ENCODE data around the gene C2CD2. TPM values are rescaled to one million over a fixed set of nuclear protein-coding genes. Genes with fewer than 3 reads are reported as not detected.
A peak's percentile ranks its signal among the peaks of the same experiment; 100 is the strongest.

Gene C2CD2
- total RNA-seq, 2 donors from 2014 or later: 26.3 to 28.7 TPM

DNA sequence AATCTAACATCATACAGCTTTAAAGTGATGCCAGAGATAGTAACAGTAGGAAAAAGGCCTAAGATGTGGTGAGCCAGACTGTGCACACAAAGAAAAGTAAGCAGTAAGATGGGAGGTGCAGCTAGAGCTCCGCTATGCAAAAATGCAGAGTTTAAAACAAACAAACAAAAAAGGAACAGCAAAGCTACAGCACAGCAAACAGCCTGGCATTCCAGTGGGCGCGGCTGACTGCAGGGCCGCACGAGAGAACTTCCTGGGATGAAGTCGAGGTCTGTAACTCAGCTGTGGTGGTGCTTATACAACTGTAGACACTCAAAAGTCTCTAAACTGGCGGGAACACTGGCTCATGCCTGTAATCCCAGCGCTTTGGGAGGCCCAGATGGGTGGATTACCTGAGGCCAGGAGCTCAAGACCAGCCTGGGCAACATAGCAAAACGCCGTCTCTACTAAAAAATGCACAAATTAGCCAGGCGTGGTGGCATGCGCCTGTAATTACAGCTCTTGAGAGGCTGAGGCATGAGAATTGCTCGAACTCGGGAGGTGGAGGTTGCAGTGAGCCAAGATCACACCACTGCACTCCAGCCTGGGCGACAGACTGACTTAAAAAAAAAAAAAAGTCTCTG is 104.7 kb downstream of the C2CD2 start:
- Mint-ChIP-seq H3K9me3 (no peaks in the 10 kb centered on the region), H3K27ac (peak overlapping the region; percentile 0), H3K4me3 (no peak overlapping the region), H3K27me3 (ENCODE audit: insufficient read depth) (no peaks in the 10 kb centered on the region), H3K36me3 (ENCODE audit: low read depth) (peaks cover 16% of the 10 kb centered on the region), H3K4me1 (no peaks in the 10 kb centered on the region)
- Histone ChIP-seq H3K4me1 (ENCODE audit: control insufficient read depth, insufficient read depth, low read length) (no peaks in the 10 kb centered on the region), H3K9me3 (ENCODE audit: control insufficient read depth, low read length) (no peaks in the 10 kb centered on the region), H3K27ac (ENCODE audit: low read depth, low read length) (no peak overlapping the region), H3K27me3 (ENCODE audit: control insufficient read depth, insufficient read depth, low read length, poor library complexity, severe bottlenecking) (no peaks in the 10 kb centered on the region), H3K9ac (ENCODE audit: extremely low read depth, low read length, poor library complexity, severe bottlenecking) (no peak overlapping the region), H3K4me3 (ENCODE audit: low read length) (no peak overlapping the region), H3K36me3 (ENCODE audit: control insufficient read depth, insufficient read depth, low read length) (peaks cover 23% of the 10 kb centered on the region)
- 87% methylated on average over 14 to 15 of the region's 15 CpGs for WGBS, 2 experiments (ENCODE audit: insufficient coverage in 1 of 2, insufficient read length in 1 of 2)
- TF ChIP-seq, protein P1, sequence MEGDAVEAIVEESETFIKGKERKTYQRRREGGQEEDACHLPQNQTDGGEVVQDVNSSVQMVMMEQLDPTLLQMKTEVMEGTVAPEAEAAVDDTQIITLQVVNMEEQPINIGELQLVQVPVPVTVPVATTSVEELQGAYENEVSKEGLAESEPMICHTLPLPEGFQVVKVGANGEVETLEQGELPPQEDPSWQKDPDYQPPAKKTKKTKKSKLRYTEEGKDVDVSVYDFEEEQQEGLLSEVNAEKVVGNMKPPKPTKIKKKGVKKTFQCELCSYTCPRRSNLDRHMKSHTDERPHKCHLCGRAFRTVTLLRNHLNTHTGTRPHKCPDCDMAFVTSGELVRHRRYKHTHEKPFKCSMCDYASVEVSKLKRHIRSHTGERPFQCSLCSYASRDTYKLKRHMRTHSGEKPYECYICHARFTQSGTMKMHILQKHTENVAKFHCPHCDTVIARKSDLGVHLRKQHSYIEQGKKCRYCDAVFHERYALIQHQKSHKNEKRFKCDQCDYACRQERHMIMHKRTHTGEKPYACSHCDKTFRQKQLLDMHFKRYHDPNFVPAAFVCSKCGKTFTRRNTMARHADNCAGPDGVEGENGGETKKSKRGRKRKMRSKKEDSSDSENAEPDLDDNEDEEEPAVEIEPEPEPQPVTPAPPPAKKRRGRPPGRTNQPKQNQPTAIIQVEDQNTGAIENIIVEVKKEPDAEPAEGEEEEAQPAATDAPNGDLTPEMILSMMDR (conservative IDR thresholded peaks at IDR 0.05): no peak
- DNase-seq: no peak

DNA sequence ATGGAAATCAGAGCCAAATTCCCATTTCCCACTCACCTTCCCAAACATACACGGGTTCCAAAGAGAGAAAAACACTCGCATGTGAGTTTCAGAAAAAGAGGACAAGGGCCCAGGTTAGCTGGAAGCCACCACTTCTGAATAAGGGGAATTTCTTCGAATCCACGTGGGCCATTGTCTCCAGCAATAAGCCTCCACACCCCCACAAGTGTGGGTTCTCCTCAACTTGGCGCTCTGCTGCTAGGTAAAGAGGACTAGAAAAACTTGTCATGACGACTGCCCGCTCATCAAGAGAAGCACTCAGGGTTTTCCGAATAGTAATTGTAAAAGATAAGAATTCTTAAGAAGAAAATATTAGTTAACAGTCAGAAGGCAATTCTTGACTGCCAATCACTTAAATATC is 105.3 kb downstream of the C2CD2 start:
- Histone ChIP-seq H3K27ac (ENCODE audit: low read depth, low read length) (no peak overlapping the region), H3K4me3 (ENCODE audit: low read length) (no peak overlapping the region), H3K36me3 (ENCODE audit: control insufficient read depth, insufficient read depth, low read length) (peaks cover 18% of the 10 kb centered on the region), H3K9me3 (ENCODE audit: control insufficient read depth, low read length) (no peaks in the 10 kb centered on the region), H3K4me1 (ENCODE audit: control insufficient read depth, insufficient read depth, low read length) (no peaks in the 10 kb centered on the region), H3K27me3 (ENCODE audit: control insufficient read depth, insufficient read depth, low read length, poor library complexity, severe bottlenecking) (no peaks in the 10 kb centered on the region), H3K9ac (ENCODE audit: extremely low read depth, low read length, poor library complexity, severe bottlenecking) (no peak overlapping the region)
- no peaks in the 10 kb centered on the region for H3K4me1 Mint-ChIP-seq
- WGBS, 2 experiments (ENCODE audit: insufficient coverage in 1 of 2, insufficient read length in 1 of 2): 42 to 82% methylated on average over 2 to 8 of the region's 8 CpGs
- H3K27ac Mint-ChIP-seq: no peak overlapping the region
- H3K4me3 Mint-ChIP-seq: no peak overlapping the region
- no peaks in the 10 kb centered on the region for H3K27me3 Mint-ChIP-seq (ENCODE audit: insufficient read depth)
- H3K9me3 Mint-ChIP-seq: no peaks in the 10 kb centered on the region
- TF ChIP-seq, protein P1 (conservative IDR thresholded peaks at IDR 0.05): no peak
- no peak for DNase-seq
- H3K36me3 Mint-ChIP-seq (ENCODE audit: low read depth): peaks cover 14% of the 10 kb centered on the region

DNA sequence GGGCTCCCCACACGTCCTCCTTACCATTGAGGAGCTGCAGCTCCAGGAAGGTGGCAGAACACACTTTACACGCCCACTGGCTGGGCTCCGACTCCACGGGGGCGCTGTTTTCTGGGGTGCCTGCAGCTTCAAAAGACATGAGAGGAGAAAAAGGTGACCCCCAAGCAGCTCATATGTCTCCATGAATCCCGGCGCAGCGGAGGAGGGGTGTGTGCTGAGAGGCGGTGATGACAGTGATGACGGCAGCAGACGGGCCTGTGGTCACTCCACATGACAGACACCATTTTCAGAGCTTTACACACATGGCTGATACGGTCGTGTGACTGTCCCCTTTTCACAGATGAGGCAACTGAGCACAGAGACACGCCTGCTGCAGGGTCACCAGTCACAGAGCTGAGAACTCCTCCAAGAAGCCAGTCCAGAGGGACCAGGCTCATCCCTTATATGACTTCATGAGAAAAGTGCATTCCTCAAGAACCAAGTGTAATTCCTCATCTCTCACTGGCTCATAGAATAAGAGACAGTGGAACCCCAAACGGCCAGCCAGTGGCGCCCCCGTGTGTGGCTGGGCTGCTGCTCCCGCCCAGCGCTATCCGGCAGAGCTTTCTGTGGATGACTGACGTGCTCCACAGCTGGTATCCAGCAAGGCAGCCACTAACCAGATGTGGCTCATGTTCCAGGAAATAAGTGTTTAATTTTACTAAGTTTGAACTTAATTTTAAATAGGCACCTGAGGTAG is 106.6 kb downstream of the C2CD2 start:
- Mint-ChIP-seq H3K36me3 (ENCODE audit: low read depth) (peaks cover 21% of the 10 kb centered on the region), H3K4me3 (no peak overlapping the region), H3K27me3 (ENCODE audit: insufficient read depth) (no peaks in the 10 kb centered on the region), H3K27ac (no peak overlapping the region), H3K9me3 (no peaks in the 10 kb centered on the region), H3K4me1 (no peaks in the 10 kb centered on the region)
- peak; percentile 74 for DNase-seq
- Histone ChIP-seq H3K27ac (ENCODE audit: low read depth, low read length) (no peak overlapping the region), H3K27me3 (ENCODE audit: control insufficient read depth, insufficient read depth, low read length, poor library complexity, severe bottlenecking) (no peaks in the 10 kb centered on the region), H3K4me1 (ENCODE audit: control insufficient read depth, insufficient read depth, low read length) (no peaks in the 10 kb centered on the region), H3K9ac (ENCODE audit: extremely low read depth, low read length, poor library complexity, severe bottlenecking) (no peak overlapping the region), H3K9me3 (ENCODE audit: control insufficient read depth, low read length) (peaks cover under 1% of the 10 kb centered on the region), H3K4me3 (ENCODE audit: low read length) (no peak overlapping the region), H3K36me3 (ENCODE audit: control insufficient read depth, insufficient read depth, low read length) (peaks cover 18% of the 10 kb centered on the region)
- TF ChIP-seq, protein P1 (conservative IDR thresholded peaks at IDR 0.05): peak; percentile 57
- 90 to 91% methylated on average over 19 to 21 of the region's 21 CpGs for WGBS, 2 experiments (ENCODE audit: insufficient coverage in 1 of 2, insufficient read length in 1 of 2)
